ENCODE data around the gene MTCH1.

The MTCH1 gene

DNA sequence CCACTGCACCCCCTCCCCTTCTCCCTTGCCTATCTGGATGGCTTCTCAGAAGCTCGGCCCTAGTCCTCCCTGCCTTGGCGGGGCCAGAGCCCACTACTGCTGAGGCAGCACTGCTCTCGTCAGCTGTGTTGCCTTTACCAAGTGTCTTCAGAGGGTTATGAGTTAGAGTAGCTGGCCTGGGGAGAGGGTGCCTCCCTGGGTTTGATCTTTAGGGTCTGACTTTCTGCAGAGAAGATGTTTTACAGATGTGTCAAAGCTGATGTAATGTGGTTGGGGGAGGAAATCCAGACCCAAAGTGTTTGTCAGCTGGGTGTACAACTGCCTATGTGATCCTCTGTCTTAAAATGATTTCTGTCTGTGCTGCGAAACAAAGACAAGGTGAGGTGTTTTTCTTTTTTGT, 61.9 kb downstream of the MTCH1 start:
- DNase-seq = no peak

DNA sequence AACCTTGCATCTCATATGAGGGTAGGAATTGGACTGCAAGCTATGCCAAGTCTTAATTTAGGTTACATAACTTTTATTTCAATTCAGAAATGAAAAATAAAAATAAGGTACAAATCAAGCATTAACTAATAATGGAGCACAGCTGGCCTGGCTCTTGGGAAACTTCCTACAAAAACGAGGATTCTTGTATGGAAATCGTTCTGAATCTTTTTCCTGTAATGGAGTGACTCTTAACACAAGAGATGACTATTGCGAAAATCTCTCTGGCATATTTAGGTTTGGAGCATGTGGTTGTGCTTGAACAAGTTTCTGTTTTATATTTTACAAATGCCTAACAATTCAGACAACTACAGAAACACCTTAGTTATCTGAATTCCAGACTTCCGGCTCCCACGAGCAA, 65.5 kb downstream of the MTCH1 start:
- DNase-seq = no peak

DNA sequence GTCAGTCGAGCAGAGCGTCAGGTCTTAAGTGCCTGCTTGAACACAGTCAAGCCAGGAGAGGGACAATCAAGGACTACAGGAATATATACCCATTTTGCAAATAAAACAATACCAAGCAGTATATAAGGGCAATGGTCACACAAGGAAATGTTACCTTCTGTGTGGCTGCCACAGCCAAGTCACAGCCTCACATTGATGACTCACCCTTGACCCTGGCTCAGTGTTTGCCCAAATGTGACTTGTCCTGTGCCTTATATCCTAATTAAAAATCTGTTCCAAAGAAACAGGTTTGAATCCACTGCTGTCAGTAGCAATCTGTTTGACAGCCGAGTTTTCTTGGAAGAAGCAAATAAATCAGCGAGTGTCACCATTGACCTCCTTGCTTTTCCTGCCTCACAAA, 65.9 kb downstream of the MTCH1 start:
- no peak for DNase-seq
